Raji (cell line): ENCODE measurements around the gene ZNF37A.

ENCODE experiments used
- POLR2A ChIP-seq: IDR thresholded peaks from 2 replicates; pipeline ENCODE4 v1.6.1; 2011; ENCODE audit warnings: low read depth, low read length, control low read depth; ENCODE audit not compliant: insufficient read depth

Gene ZNF37A

GRCh38 chr10:38094158-38094926 is at the start of gene ZNF37A:
TSS of gene ZNF37A (plus strand) at chr10:38094337. CDS start at chr10:38096618, 2,281 bp downstream.
- peak; percentile 62 for TF ChIP-seq POLR2A

- TF ChIP-seq POLR2A = no peak
Measured at GRCh38 chr10:38045129-38045528, 49.0 kb upstream of the ZNF37A start.

- TF ChIP-seq POLR2A = no peak
Measured at GRCh38 chr10:38047666-38048065, 46.5 kb upstream of the ZNF37A start.

- TF ChIP-seq POLR2A = no peak
Measured at GRCh38 chr10:38050212-38050611, 43.9 kb upstream of the ZNF37A start.

- TF ChIP-seq POLR2A = no peak
Measured at GRCh38 chr10:38054361-38054797, 39.8 kb upstream of the ZNF37A start.

- no peak for TF ChIP-seq POLR2A
Measured at GRCh38 chr10:38070501-38070900, 23.6 kb upstream of the ZNF37A start.

- no peak for TF ChIP-seq POLR2A
Measured at GRCh38 chr10:38072552-38072951, 21.6 kb upstream of the ZNF37A start.

- no peak for TF ChIP-seq POLR2A
Measured at GRCh38 chr10:38076687-38077086, 17.4 kb upstream of the ZNF37A start.

- no peak for TF ChIP-seq POLR2A
Measured at GRCh38 chr10:38093816-38094157, 350 bp upstream of the ZNF37A start.

- TF ChIP-seq POLR2A = no peak
Measured at GRCh38 chr10:38094927-38095574, 914 bp downstream of the ZNF37A start.

- no peak for TF ChIP-seq POLR2A
Measured at GRCh38 chr10:38102880-38103279, 8.7 kb downstream of the ZNF37A start.

- TF ChIP-seq POLR2A = no peak
Measured at GRCh38 chr10:38103756-38104155, 9.6 kb downstream of the ZNF37A start.

- TF ChIP-seq POLR2A = no peak
Measured at GRCh38 chr10:38112159-38112558, 18.0 kb downstream of the ZNF37A start.

GRCh38 chr10:38118072-38118807 is 24.1 kb downstream of the ZNF37A start:
- no peak for TF ChIP-seq POLR2A

- TF ChIP-seq POLR2A = no peak
Measured at GRCh38 chr10:38119038-38119437, 24.9 kb downstream of the ZNF37A start.

GRCh38 chr10:38127812-38128211 is 33.7 kb downstream of the ZNF37A start:
- TF ChIP-seq POLR2A = no peak
